GM12892 (cell line): ENCODE measurements around the gene ECT2L.
A peak's percentile ranks its signal among the peaks of the same experiment; 100 is the strongest.

Experiments
- DNase-seq: peaks from one replicate; pipeline ENCODE4 v3.0.0; 2011; ENCODE audit not compliant: insufficient read length
- FAIRE-seq: peaks from 2 replicates; lab custom pipeline; 2011; peaks lifted over from hg19 to GRCh38; lab: Jason Lieb, UNC
- POLR2A ChIP-seq: IDR thresholded peaks from 2 replicates; pipeline ENCODE4 v1.6.1; 2011; ENCODE audit warnings: low read depth, low read length, control low read depth
- POLR2AphosphoS5 ChIP-seq: IDR thresholded peaks from 2 replicates; pipeline ENCODE4 v1.6.1; 2011; ENCODE audit warnings: low read depth, low read length, control low read depth
- TAF1 ChIP-seq: IDR thresholded peaks from 2 replicates; pipeline ENCODE4 v1.6.1; 2011; ENCODE audit warnings: low read depth, mild to moderate bottlenecking, control low read depth, low read length, borderline replicate concordance

The ECT2L gene

GRCh38 chr6:138814179-138814834, 18.4 kb downstream of the ECT2L start:
- TF ChIP-seq TAF1 = no peak
- TF ChIP-seq POLR2AphosphoS5 = no peak
- no peak for TF ChIP-seq POLR2A
- FAIRE-seq = no peak
- no peak for DNase-seq

- no peak for DNase-seq
- TF ChIP-seq POLR2A (no peak), TAF1 (no peak), POLR2AphosphoS5 (no peak)
- FAIRE-seq = no peak
Measured at GRCh38 chr6:138815221-138815620, 19.3 kb downstream of the ECT2L start.

- peak; percentile 97 for FAIRE-seq
- TF ChIP-seq POLR2AphosphoS5 (no peak), POLR2A (no peak), TAF1 (no peak)
Measured at GRCh38 chr6:138815797-138816528, 20.1 kb downstream of the ECT2L start.

GRCh38 chr6:138817799-138818198, 21.9 kb downstream of the ECT2L start:
- TF ChIP-seq POLR2A (no peak), TAF1 (no peak)
- DNase-seq = no peak
- peak; percentile 27 for FAIRE-seq

More at GRCh38 chr6:138815797-138816528, 20.1 kb downstream of the ECT2L start:
- DNase-seq = no peak

GRCh38 chr6:138818496-138819194, 22.8 kb downstream of the ECT2L start:
- DNase-seq (peak; percentile 25), FAIRE-seq (peak; percentile 50)
- TF ChIP-seq TAF1 (no peak), POLR2A (no peak), POLR2AphosphoS5 (no peak)

- TF ChIP-seq POLR2A = no peak
- TF ChIP-seq POLR2AphosphoS5 = no peak
- TF ChIP-seq TAF1 = no peak
- FAIRE-seq = no peak
- no peak for DNase-seq
Measured at GRCh38 chr6:138821519-138821918, 25.6 kb downstream of the ECT2L start.

GRCh38 chr6:138824482-138825144, 28.7 kb downstream of the ECT2L start:
- DNase-seq (no peak), FAIRE-seq (no peak)
- TF ChIP-seq POLR2AphosphoS5 = no peak
- TF ChIP-seq TAF1 = no peak
- TF ChIP-seq POLR2A = no peak

- no peak for DNase-seq
- TF ChIP-seq POLR2AphosphoS5 (no peak), POLR2A (no peak), TAF1 (no peak)
- no peak for FAIRE-seq
Measured at GRCh38 chr6:138830248-138830647, 34.4 kb downstream of the ECT2L start.

- FAIRE-seq (no peak), DNase-seq (no peak)
- TF ChIP-seq TAF1 = no peak
- no peak for TF ChIP-seq POLR2A
- TF ChIP-seq POLR2AphosphoS5 = no peak
Measured at GRCh38 chr6:138832182-138832581, 36.3 kb downstream of the ECT2L start.

- no peak for TF ChIP-seq POLR2A
- TF ChIP-seq TAF1 = no peak
- TF ChIP-seq POLR2AphosphoS5 = no peak
Measured at GRCh38 chr6:138833816-138834539, 38.1 kb downstream of the ECT2L start.

More at GRCh38 chr6:138833816-138834539, 38.1 kb downstream of the ECT2L start:
- DNase-seq (no peak), FAIRE-seq (no peak)
